ENCODE results near the gene CLEC1A. TPM values are rescaled to one million over a fixed set of nuclear protein-coding genes. Genes with fewer than 3 reads are reported as not detected.

Gene CLEC1A
- polyA plus RNA-seq, 1 donor (not counting 4 experiments of a cell fraction or from before 2014, with no cell fraction given), result 0.05 TPM

DNA sequence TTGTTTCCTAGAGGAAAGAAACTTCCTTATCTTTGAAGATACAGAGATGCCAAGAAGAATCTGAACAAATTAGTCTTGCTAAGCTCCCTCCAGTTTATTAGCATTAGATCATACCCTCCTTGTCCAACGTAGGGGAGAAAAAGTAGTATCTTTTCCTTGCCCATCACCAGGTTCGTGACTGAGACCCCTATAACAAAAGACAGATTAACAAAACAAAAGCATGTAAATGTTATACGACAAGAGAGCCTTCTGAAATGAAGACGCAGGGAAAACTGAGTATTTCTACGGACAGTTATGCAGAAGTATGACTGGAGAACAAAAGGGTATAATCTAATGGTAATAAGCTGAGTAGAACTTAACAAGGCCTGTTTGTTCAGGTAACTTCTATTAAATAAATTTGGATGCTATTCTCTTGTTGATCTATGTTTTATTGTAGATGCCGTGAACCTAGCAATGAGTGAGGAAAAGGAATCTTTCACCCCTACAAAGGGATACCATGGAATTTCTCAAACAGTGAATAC, 34.1 kb upstream of the CLEC1A start:
- dilution Hi-C loops (cut with MboI; ENCODE audit: extremely low pct_ligation_motif_present, low sequenced_read_pairs), result no loop called here
- no peaks in the 10 kb centered on the region for H3K9me3 ChIP-seq (ENCODE audit: control insufficient read depth, low read depth, low read length)
- no peaks in the 10 kb centered on the region for H3K79me2 ChIP-seq (ENCODE audit: control insufficient read depth, insufficient read depth, low read length)

DNA sequence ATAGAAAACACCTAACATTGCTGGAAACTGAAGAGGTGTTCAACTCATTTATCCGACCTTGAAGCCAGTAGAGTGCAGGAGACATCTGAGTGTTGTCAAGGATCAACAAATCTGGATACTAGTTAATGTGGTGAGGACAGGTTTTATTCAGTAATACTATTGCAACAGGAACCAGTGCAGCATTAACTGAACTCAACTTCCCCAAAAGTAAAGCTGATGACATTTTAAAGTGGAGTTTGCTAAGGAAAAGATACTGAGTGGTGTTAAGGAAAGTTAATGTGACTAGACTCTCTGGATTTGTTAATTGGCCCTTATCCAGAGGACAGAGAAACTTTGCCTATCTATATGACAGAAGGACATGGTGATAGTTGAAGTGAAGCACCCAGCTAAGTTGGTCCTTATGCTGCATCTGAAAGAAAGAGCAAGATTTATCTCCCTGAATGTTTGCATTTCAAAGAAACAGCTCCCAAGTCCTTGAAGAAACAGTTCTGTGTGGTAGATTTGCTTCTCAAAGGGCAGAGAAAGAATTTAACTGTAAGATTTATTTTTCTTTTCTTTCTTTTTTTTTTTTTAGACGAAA, 32.4 kb upstream of the CLEC1A start:
- Histone ChIP-seq H3K9ac (ENCODE audit: control insufficient read depth, extremely low read depth, insufficient read depth, low read length) (no peak overlapping the region), H3K4me2 (ENCODE audit: control insufficient read depth, extremely low read depth, insufficient read depth, low read depth, low read length) (no peak overlapping the region), H2AFZ (ENCODE audit: control insufficient read depth, low read length) (no peak overlapping the region), H3K9me1 (ENCODE audit: control insufficient read depth, extremely low read depth, insufficient read depth, low read length) (no peaks in the 10 kb centered on the region), H3K36me3 (ENCODE audit: control insufficient read depth in 2 of 2, extremely low read depth in 1 of 2, insufficient read depth in 2 of 2, low read length in 2 of 2) (no peaks in the 10 kb centered on the region), H3K4me3 (ENCODE audit: control insufficient read depth in 2 of 3, extremely low read depth in 1 of 3, insufficient read depth in 2 of 3, low read depth in 1 of 3, low read length in 3 of 3) (no peak overlapping the region), H3K4me1 (ENCODE audit: control insufficient read depth, extremely low read depth, insufficient read depth, low read length) (peaks cover 4% of the 10 kb centered on the region), H4K20me1 (ENCODE audit: control insufficient read depth, extremely low read depth, insufficient read depth, low read length) (no peaks in the 10 kb centered on the region), H3K79me2 (ENCODE audit: control insufficient read depth, insufficient read depth, low read length) (no peaks in the 10 kb centered on the region), H3K27me3 (ENCODE audit: control insufficient read depth, extremely low read depth, insufficient read depth, low read length) (no peaks in the 10 kb centered on the region), H3K9me3 (ENCODE audit: control insufficient read depth, low read depth, low read length) (no peaks in the 10 kb centered on the region), H3K27ac (ENCODE audit: control insufficient read depth, insufficient read depth, low read length) (no peak overlapping the region)
- TF ChIP-seq EZH2 (IDR thresholded peaks at IDR 0.05; ENCODE audit: low read length), result no peak
- TF ChIP-seq, protein P1, sequence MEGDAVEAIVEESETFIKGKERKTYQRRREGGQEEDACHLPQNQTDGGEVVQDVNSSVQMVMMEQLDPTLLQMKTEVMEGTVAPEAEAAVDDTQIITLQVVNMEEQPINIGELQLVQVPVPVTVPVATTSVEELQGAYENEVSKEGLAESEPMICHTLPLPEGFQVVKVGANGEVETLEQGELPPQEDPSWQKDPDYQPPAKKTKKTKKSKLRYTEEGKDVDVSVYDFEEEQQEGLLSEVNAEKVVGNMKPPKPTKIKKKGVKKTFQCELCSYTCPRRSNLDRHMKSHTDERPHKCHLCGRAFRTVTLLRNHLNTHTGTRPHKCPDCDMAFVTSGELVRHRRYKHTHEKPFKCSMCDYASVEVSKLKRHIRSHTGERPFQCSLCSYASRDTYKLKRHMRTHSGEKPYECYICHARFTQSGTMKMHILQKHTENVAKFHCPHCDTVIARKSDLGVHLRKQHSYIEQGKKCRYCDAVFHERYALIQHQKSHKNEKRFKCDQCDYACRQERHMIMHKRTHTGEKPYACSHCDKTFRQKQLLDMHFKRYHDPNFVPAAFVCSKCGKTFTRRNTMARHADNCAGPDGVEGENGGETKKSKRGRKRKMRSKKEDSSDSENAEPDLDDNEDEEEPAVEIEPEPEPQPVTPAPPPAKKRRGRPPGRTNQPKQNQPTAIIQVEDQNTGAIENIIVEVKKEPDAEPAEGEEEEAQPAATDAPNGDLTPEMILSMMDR (optimal IDR thresholded peaks at IDR 0.05 in 1 of 3, IDR thresholded peaks at IDR 0.05 in 1 of 3, conservative IDR thresholded peaks at IDR 0.05 in 1 of 3; ENCODE audit: extremely low read depth in 1 of 3, insufficient read depth in 2 of 3, low read length in 3 of 3), result no peak
- DNase-seq (ENCODE audit: low read depth, low spot score) (no peak), FAIRE-seq (no peak)
- dilution Hi-C loops (cut with MboI; ENCODE audit: extremely low pct_ligation_motif_present, low sequenced_read_pairs), result no loop called here

More for the DNA sequence above, 34.1 kb upstream of the CLEC1A start:
- no peak for FAIRE-seq
- peaks cover 4% of the 10 kb centered on the region for H3K4me1 ChIP-seq (ENCODE audit: control insufficient read depth, extremely low read depth, insufficient read depth, low read length)
- no peak overlapping the region for H3K27ac ChIP-seq (ENCODE audit: control insufficient read depth, insufficient read depth, low read length)
- no peaks in the 10 kb centered on the region for H3K36me3 ChIP-seq (ENCODE audit: control insufficient read depth in 2 of 2, extremely low read depth in 1 of 2, insufficient read depth in 2 of 2, low read length in 2 of 2)
- no peaks in the 10 kb centered on the region for H4K20me1 ChIP-seq (ENCODE audit: control insufficient read depth, extremely low read depth, insufficient read depth, low read length)
- H2AFZ ChIP-seq (ENCODE audit: control insufficient read depth, low read length), result no peak overlapping the region
- no peak for TF ChIP-seq EZH2 (IDR thresholded peaks at IDR 0.05; ENCODE audit: low read length)
- TF ChIP-seq, protein P1 (optimal IDR thresholded peaks at IDR 0.05 in 1 of 3, IDR thresholded peaks at IDR 0.05 in 1 of 3, conservative IDR thresholded peaks at IDR 0.05 in 1 of 3; ENCODE audit: extremely low read depth in 1 of 3, insufficient read depth in 2 of 3, low read length in 3 of 3), result no peak
- no peak overlapping the region for H3K4me3 ChIP-seq (ENCODE audit: control insufficient read depth in 2 of 3, extremely low read depth in 1 of 3, insufficient read depth in 2 of 3, low read depth in 1 of 3, low read length in 3 of 3)
- no peak overlapping the region for H3K4me2 ChIP-seq (ENCODE audit: control insufficient read depth, extremely low read depth, insufficient read depth, low read depth, low read length)
- H3K27me3 ChIP-seq (ENCODE audit: control insufficient read depth, extremely low read depth, insufficient read depth, low read length), result no peaks in the 10 kb centered on the region
- H3K9ac ChIP-seq (ENCODE audit: control insufficient read depth, extremely low read depth, insufficient read depth, low read length), result no peak overlapping the region
- H3K9me1 ChIP-seq (ENCODE audit: control insufficient read depth, extremely low read depth, insufficient read depth, low read length), result no peaks in the 10 kb centered on the region
- DNase-seq (ENCODE audit: low read depth, low spot score), result no peak
